Sciatic nerve (tissue), 2 donors: Measurements from ENCODE around the gene PRPSAP1. TPM values are rescaled to one million over a fixed set of nuclear protein-coding genes. Genes with fewer than 3 reads are reported as not detected.

ENCODE experiments used
- ATAC-seq: fragments of 200-7000 bp; cut with Tn5 transposase; one replicate; pipeline ENCODE4 v1.9.1; 2020; ENCODE audit warnings: mild to moderate bottlenecking, moderate library complexity
- DNase-seq: peaks from one replicate; pipeline ENCODE4 v3.0.0-alpha.2; 2020; ENCODE audit warnings: low spot score
- intact Hi-C: fragments of 100-400 bp; cut with DNase I; formaldehyde crosslinking; loops from one replicate; pipeline ENCODE4 v1.14.2; 2022
- total RNA-seq: library from RNA; stranded (reverse); fragmentation: NEBNext Ultra II Directional; extraction: Animal tissue kit (Norgen Biotek cat#: 25700); gene quantifications from one replicate; pipeline ENCODE4 v1.2.1, GENCODE V29; 2021
- donor health status: DM: no; HTN: no; CAD: no.
- donor health status: DM: no; HTN: no; CAD: no.

PRPSAP1 gene
- total RNA-seq, 1 donor from 2014 or later: 74.3 TPM

GRCh38 chr17:76261421-76262215 lies 92.1 kb downstream of the PRPSAP1 start:
- intact Hi-C loops: no loop called here
- DNase-seq (no peak), ATAC-seq (no peak)

DNA sequence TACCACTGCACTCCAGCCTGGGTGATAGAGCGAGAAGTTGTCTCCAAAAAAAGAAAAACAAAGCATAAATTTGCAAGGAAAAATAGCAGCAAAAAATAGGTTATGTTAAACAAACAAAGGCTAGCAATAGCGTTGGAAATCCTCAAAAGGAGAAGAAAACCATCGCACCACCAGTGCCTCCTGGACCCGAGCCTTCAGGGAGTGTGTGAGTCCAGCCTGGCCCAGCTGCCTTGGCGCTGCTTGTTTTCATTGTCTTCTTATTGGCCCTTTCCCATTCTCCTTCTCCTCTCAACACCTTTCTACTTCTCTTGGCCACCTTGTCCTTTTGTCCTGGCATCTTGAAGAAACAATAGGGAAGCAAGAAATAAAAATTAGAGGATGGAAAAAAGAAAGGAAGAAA lies 93.0 kb downstream of the PRPSAP1 start:
- no peak for ATAC-seq
- DNase-seq: no peak
- intact Hi-C loops: no loop called here

DNA sequence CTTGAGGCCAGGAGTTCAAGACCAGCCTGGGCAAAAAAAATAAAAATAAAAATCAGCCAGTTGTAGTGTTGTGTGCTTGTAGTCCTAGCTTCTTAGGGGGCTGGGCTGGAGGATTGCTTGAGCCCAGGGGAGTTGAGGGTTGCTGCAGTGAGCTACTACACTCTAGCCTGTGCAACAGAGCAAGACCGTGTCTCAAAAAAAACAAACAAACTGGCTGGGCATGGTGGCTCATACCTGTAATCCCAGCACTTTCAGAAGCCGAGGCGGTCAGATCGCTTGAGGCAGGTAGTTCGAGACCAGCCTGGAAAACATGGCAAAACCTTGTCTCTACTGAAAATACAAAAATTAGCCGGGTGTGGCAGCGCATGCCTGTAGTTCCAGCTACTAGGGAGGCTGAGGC lies 93.5 kb downstream of the PRPSAP1 start:
- intact Hi-C loops: no loop called here
- no peak for ATAC-seq
- no peak for DNase-seq

Other genes starting within 250 kb of the PRPSAP1 start
- gene FOXJ1, start 212.7 kb downstream of the PRPSAP1 start, total RNA-seq: 0.40 TPM
- gene RNF157, start 113.4 kb downstream of the PRPSAP1 start, total RNA-seq: 15.8 TPM
- gene UBALD2, start 88.6 kb downstream of the PRPSAP1 start, total RNA-seq: 38.4 TPM
- gene QRICH2, start 45.6 kb downstream of the PRPSAP1 start, total RNA-seq: 4.1 TPM
- 19.4 TPM for gene SPHK1, start 30.7 kb upstream of the PRPSAP1 start, total RNA-seq
- gene UBE2O, start 99.2 kb upstream of the PRPSAP1 start, total RNA-seq: 27.1 TPM
- gene AANAT, start 113.7 kb upstream of the PRPSAP1 start, total RNA-seq: not detected
- 37.9 TPM for gene RHBDF2, start 147.5 kb upstream of the PRPSAP1 start, total RNA-seq
- 57.7 TPM for gene CYGB, start 183.8 kb upstream of the PRPSAP1 start, total RNA-seq
- gene PRCD, start 186.1 kb upstream of the PRPSAP1 start, total RNA-seq: 9.8 TPM
- 104 TPM for gene ST6GALNAC2, start 231.9 kb upstream of the PRPSAP1 start, total RNA-seq